Cardiac fibroblast (primary cell): Measurements from ENCODE around the gene ATF6.
"Not testable (repeated sequence)": the region's sequence is repeated elsewhere in the genome, so short reads cannot be mapped to it uniquely, and the experiment has no call there.

Experiments
- DNase-seq, 2 donors: peaks; one replicate each; pipeline versions ENCODE4 v3.0.0 to v3.0.0-alpha.2; 2010; ENCODE audit warnings: low read depth in 2 of 2
- H3K4me3 ChIP-seq, 2 donors: replicated peaks in 1 of 2; 1 replicate in 1 of 2; 2 replicates in 1 of 2; pipeline ENCODE4 v1.5.1; 2011; ENCODE audit warnings: low read depth in 2 of 2, low read length in 2 of 2, mild to moderate bottlenecking in 2 of 2, moderate library complexity in 1 of 2
- TF ChIP-seq, protein P1 (sequence below): IDR thresholded peaks from one replicate; pipeline ENCODE4 v1.5.1; 2011; ENCODE audit warnings: low read depth, mild to moderate bottlenecking, low read length, inconsistent platforms

ATF6 gene

DNA sequence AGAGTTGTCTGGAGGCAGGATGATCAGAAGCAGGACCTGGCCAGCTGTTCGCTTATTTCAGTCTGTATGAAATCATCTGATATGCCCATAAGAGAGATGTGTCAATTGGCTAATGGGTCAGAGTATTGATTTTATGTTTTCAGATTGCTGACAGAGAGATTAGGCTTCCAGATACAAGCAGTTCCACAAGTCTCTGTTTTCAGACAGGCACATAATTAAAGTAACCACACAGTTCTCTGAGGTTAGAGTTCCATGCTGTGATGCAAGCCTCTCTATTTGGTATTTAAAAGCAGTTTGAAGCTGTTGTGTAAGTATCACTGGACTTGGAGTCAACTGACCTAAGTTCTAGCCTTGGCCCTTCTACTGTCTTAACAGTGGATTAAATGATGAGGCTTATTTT lies 50.1 kb downstream of the ATF6 start:
- DNase-seq = peak; percentile 20 to 38
- TF ChIP-seq, protein P1, sequence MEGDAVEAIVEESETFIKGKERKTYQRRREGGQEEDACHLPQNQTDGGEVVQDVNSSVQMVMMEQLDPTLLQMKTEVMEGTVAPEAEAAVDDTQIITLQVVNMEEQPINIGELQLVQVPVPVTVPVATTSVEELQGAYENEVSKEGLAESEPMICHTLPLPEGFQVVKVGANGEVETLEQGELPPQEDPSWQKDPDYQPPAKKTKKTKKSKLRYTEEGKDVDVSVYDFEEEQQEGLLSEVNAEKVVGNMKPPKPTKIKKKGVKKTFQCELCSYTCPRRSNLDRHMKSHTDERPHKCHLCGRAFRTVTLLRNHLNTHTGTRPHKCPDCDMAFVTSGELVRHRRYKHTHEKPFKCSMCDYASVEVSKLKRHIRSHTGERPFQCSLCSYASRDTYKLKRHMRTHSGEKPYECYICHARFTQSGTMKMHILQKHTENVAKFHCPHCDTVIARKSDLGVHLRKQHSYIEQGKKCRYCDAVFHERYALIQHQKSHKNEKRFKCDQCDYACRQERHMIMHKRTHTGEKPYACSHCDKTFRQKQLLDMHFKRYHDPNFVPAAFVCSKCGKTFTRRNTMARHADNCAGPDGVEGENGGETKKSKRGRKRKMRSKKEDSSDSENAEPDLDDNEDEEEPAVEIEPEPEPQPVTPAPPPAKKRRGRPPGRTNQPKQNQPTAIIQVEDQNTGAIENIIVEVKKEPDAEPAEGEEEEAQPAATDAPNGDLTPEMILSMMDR = no peak
- no peak overlapping the region for H3K4me3 ChIP-seq

DNA sequence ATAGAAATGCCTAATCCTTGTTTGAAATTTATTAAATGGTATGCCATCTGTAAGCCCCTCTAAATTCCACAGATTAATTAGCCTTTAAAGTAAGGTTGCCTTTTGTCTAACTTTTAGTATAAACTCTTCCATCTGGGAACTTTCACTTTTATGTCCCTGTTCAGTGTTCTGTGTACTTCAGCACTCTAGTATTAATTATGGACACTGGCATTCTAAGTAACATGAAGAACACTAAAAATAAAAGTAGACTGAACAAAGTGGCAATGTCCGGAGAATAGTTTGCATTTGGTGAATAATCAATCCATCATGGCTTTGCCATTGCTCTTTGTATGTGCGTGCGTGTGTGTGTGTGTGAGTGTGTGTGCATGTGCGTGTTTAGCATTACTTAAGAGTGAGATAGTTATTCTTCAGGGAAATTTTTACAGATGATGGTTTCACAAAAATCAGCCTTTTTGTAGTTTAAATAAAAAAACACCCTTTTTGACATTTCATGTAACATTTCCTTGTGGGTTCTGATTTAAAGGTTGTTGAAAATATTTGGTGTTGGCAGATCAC lies 51.1 kb downstream of the ATF6 start:
- no peak overlapping the region for H3K4me3 ChIP-seq
- TF ChIP-seq, protein P1 = no peak
- DNase-seq = no peak

DNA sequence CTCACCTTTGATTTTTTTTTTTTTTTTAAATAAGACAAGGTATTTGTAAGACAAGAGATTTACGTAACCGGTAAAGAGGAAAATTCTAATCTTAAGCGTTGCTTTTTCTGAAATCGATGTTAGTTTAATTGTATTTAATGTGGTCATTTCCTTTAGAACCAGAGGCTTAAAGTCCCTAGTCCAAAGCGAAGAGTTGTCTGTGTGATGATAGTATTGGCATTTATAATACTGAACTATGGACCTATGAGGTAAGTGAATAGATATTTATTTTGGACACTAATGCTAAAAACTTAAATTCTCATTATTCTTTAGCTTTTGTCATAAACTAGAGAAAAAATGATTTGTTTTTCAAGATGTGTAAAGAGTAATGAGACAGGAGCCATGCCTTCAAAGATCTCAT lies 54.8 kb downstream of the ATF6 start:
- TF ChIP-seq, protein P1 = no peak
- H3K4me3 ChIP-seq = no peak overlapping the region
- DNase-seq = no peak

DNA sequence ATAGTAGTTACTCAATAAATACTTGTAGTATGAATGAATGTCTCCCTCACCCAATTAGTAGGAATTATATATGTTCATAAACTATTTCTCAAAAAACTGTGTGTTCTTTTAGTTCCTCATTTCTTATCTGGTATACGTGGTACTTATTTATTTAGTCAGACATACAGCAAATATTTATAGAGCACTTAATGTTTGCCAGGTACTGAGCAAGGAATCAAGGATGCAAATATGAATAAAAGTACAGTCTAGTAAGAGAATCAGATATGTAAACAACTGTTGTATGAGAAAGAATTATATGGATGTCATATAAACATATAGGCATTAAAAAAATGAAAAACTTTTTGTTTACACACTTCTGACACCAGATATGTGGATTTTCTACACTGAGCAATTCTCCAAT lies 58.5 kb downstream of the ATF6 start:
- TF ChIP-seq, protein P1 = no peak
- H3K4me3 ChIP-seq = no peak overlapping the region
- no peak for DNase-seq

DNA sequence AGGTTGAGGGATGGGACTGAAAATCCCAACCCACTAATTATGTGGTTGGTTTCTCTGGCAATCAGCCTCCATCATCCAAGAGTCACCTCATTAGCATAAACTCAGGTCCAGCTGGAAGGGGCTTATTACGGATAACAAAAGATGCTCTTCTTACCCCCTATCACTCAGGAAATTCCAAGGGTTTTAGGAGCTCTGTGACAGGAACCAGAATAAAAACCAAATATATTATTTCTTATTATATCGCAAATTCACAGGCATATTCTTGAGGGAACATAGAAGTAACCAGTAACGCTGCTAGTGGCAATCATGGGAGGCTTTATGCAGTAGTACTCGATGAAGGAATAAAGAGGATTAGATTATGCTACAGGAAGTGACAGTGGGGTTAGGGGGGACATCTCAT lies 59.7 kb downstream of the ATF6 start:
- TF ChIP-seq, protein P1 = no peak
- H3K4me3 ChIP-seq = no peak overlapping the region
- no peak for DNase-seq

DNA sequence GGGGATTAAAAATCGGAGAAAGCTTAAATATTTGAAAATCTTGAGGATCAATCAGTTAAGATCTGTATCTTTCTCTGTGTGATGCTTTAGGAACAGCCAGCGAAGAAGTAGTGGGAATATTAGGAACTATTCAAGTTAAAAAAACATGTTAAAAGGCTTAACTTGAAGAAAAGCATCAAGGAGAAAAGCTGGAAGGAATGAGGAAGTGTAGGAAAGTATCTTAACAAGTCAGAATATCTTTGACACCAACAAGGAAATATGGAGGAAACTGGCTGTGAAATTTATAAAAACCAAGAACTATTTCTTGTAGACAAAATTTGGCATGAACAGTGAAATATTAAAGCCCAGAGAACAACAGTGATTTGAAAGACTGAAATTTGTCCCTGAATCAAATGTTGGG lies 60.4 kb downstream of the ATF6 start:
- no peak for DNase-seq
- TF ChIP-seq, protein P1 = no peak
- no peak overlapping the region for H3K4me3 ChIP-seq

- DNase-seq = peak in 1 of 2 donors; percentile 27
- TF ChIP-seq, protein P1 = no peak
- H3K4me3 ChIP-seq = no peak overlapping the region
Measured at GRCh38 chr1:161827786-161828185, 61.7 kb downstream of the ATF6 start.

- H3K4me3 ChIP-seq, DNase-seq: not testable (repeated sequence)
Measured at GRCh38 chr1:161832299-161832907, 66.3 kb downstream of the ATF6 start.
